GM23248 (cell line): ENCODE measurements around the gene GHRL.

ENCODE experiments used
- EZH2 ChIP-seq: fragments of 200-600 bp; sonication (generic); IDR thresholded peaks from 2 replicates; pipeline ENCODE4 v1.6.1; 2018; ENCODE audit warnings: antibody characterized with exemption, mild to moderate bottlenecking; ENCODE audit not compliant: insufficient read depth, poor library complexity, severe bottlenecking
- EZH2phosphoT487 ChIP-seq: fragments of 200-600 bp; sonication (generic); IDR thresholded peaks from 2 replicates; pipeline ENCODE4 v1.6.1; 2018; ENCODE audit warnings: antibody characterized with exemption, moderate library complexity, mild to moderate bottlenecking, low read depth; ENCODE audit not compliant: insufficient read depth

GRCh38 chr3:10287936-10288574 lies 4.7 kb downstream of the GHRL start:
- TF ChIP-seq EZH2 (no peak), EZH2phosphoT487 (no peak)
